ENCODE measurements around the gene ABCD3. TPM values are rescaled to one million over a fixed set of nuclear protein-coding genes. Genes with fewer than 3 reads are reported as not detected.

ABCD3 gene
- total RNA-seq, result 42.2 TPM

GRCh38 chr1:94417978-94418663 lies at the start of gene ABCD3:
Gene ABCD3 (plus strand): TSS chr1:94418389. CDS start chr1:94418479, 90 bp downstream.

GRCh38 chr1:94541246-94542087 lies 123.3 kb downstream of the ABCD3 start, which contains the start of gene F3:
Gene F3 (minus strand): TSS chr1:94541759. CDS start chr1:94541636, 123 bp downstream.

Other genes with a start within 250 kb of the ABCD3 start
- gene ARHGAP29, start 180.8 kb upstream of the ABCD3 start, total RNA-seq, result 83.4 TPM
- gene F3, start 123.4 kb downstream of the ABCD3 start, total RNA-seq, result 35.3 TPM